Smooth muscle cell of trachea (primary cell): ENCODE results near the gene TMEM253. TPM values are rescaled to one million over a fixed set of nuclear protein-coding genes. Genes with fewer than 3 reads are reported as not detected.

Source experiments
- total RNA-seq: library from RNA; depleted of rRNA; stranded (reverse); fragments of >200 nt; gene quantifications from 2 replicates; pipeline ENCODE4 v1.2.1, GENCODE V29; 2014

The TMEM253 gene
- 0.33 TPM in 1 of 2 replicates, not detected in the other for total RNA-seq

DNA sequence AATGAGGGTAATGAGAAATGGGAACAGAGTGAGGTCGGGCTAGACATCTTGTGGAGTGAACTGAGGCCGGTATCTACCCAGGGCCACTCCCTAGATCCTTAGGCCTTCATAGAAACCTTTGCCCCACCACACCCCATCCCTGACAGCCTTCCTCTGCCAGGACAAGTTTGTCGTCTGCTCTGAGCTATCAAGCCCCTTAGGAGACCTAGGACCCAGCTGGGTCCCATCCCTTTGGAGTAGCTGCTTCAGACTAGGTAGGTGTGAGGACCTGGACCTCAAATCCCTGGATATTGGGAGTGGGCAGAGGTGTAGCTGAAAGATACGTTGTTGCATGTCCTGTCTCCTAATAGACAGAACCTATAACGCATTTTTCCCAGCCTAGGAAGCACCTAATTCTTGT lies at the start of gene TMEM253:
Gene TMEM253, plus strand, starts transcription at position 136 of the 400 bp plus-strand sequence. CDS start 278 bp downstream, outside the sequence.

GRCh38 chr14:21057803-21058675 lies 42.8 kb upstream of the TMEM253 start, which contains the start of gene RNASE8:
TSS of gene RNASE8 (plus strand) at chr14:21057822. CDS start at chr14:21057893, 71 bp downstream.

GRCh38 chr14:21070083-21070609 lies 30.7 kb upstream of the TMEM253 start, which contains the start of gene ARHGEF40:
TSS of gene ARHGEF40 (plus strand) at chr14:21070304. CDS start at chr14:21070397, 93 bp downstream.

GRCh38 chr14:21098076-21098891 lies 2.6 kb upstream of the TMEM253 start, which contains the start of gene ZNF219:
TSS of gene ZNF219 (minus strand) at chr14:21098655. CDS start at chr14:21093591, 5,064 bp downstream.

Other genes starting within 250 kb of the TMEM253 start
- not detected in 2 replicates for gene RNASE3, start 209.7 kb upstream of the TMEM253 start, total RNA-seq
- gene RNASE2, start 145.6 kb upstream of the TMEM253 start, total RNA-seq = not detected in 2 replicates
- 42.5 and 59.8 TPM in 2 replicates for gene METTL17, start 111.1 kb upstream of the TMEM253 start, total RNA-seq
- gene SLC39A2, start 101.8 kb upstream of the TMEM253 start, total RNA-seq = 0.17 TPM in 1 of 2 replicates, not detected in the other
- gene NDRG2, start 76.0 kb upstream of the TMEM253 start, total RNA-seq = 0.17 and 0.44 TPM in 2 replicates
- under 0.01 TPM in 1 of 2 replicates, not detected in the other for gene TPPP2, start 70.8 kb upstream of the TMEM253 start, total RNA-seq
- not detected in 2 replicates for gene RNASE13, start 66.3 kb upstream of the TMEM253 start, total RNA-seq
- 0.17 TPM in 1 of 2 replicates, not detected in the other for gene RNASE7, start 58.7 kb upstream of the TMEM253 start, total RNA-seq
- gene RNASE8, start 43.2 kb upstream of the TMEM253 start, total RNA-seq = not detected in 2 replicates
- gene ARHGEF40, start 30.8 kb upstream of the TMEM253 start, total RNA-seq = 55.2 and 59.9 TPM in 2 replicates
- 1.5 and 5.1 TPM in 2 replicates for gene ZNF219, start 2.4 kb upstream of the TMEM253 start, total RNA-seq
- 0.15 TPM in 1 of 2 replicates, not detected in the other for gene OR5AU1, start 55.0 kb downstream of the TMEM253 start, total RNA-seq
- 629 and 814 TPM in 2 replicates for gene HNRNPC, start 168.4 kb downstream of the TMEM253 start, total RNA-seq
- gene RPGRIP1, start 179.0 kb downstream of the TMEM253 start, total RNA-seq = not detected in 2 replicates